Fibroblast of lung (primary cell): ENCODE results near the gene SCYGR1.

Experiments
- EZH2 ChIP-seq: IDR thresholded peaks from 2 replicates; pipeline ENCODE4 v1.5.1; 2012; ENCODE audit warnings: low read length, control low read depth, mild to moderate bottlenecking; ENCODE audit errors: missing control alignments
- TF ChIP-seq, protein P1 (sequence below), 2 donors: IDR thresholded peaks in 1 of 2; conservative IDR thresholded peaks in 1 of 2; 1 replicate in 1 of 2; 2 replicates in 1 of 2; pipeline ENCODE4 v1.5.1; 2011 to 2012; ENCODE audit warnings: low read length in 2 of 2, control low read depth in 1 of 2, inconsistent platforms in 1 of 2, low read depth in 1 of 2, mild to moderate bottlenecking in 1 of 2

DNA sequence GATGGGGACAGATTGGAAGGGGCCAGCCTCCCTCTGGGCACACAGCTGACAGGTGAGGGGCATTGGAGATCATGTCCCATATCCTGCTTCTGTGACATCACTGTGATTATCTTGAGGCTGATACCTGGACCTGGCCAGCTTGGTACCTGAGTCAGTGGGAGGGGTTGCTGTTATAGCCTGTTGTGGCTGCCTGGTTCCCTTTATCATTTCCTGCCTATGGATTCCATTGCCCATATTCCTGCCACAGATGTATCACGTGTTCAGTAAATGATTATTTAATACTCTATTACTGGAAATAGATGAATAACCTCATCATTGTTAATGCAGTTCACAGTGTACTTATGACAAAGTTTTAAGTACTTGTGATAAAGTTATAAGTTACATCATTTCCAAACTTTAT lies 7.8 kb upstream of the SCYGR1 start:
- TF ChIP-seq, protein P1, sequence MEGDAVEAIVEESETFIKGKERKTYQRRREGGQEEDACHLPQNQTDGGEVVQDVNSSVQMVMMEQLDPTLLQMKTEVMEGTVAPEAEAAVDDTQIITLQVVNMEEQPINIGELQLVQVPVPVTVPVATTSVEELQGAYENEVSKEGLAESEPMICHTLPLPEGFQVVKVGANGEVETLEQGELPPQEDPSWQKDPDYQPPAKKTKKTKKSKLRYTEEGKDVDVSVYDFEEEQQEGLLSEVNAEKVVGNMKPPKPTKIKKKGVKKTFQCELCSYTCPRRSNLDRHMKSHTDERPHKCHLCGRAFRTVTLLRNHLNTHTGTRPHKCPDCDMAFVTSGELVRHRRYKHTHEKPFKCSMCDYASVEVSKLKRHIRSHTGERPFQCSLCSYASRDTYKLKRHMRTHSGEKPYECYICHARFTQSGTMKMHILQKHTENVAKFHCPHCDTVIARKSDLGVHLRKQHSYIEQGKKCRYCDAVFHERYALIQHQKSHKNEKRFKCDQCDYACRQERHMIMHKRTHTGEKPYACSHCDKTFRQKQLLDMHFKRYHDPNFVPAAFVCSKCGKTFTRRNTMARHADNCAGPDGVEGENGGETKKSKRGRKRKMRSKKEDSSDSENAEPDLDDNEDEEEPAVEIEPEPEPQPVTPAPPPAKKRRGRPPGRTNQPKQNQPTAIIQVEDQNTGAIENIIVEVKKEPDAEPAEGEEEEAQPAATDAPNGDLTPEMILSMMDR (conservative IDR thresholded peaks at IDR 0.05 in 1 of 2, IDR thresholded peaks at IDR 0.05 in 1 of 2; ENCODE audit: low read depth in 1 of 2, low read length in 2 of 2) = no peak
- TF ChIP-seq EZH2 = no peak
